Osteoblast (primary cell): ENCODE measurements around the gene TUBGCP5. TPM values are rescaled to one million over a fixed set of nuclear protein-coding genes. Genes with fewer than 3 reads are reported as not detected.

Experiments
- DNase-seq: peaks from one replicate; pipeline ENCODE4 v3.0.0; 2011; ENCODE audit warnings: low spot score, mixed read lengths; ENCODE audit not compliant: insufficient read length; ENCODE audit errors: missing footprints
- H2AFZ ChIP-seq: 2 replicates; pipeline ENCODE4 v1.6.0; 2011; ENCODE audit warnings: mild to moderate bottlenecking, low read length
- H3K27ac ChIP-seq: 2 replicates; pipeline ENCODE4 v1.5.1; 2011; ENCODE audit warnings: mild to moderate bottlenecking, low read depth, low read length, moderate library complexity
- H3K27me3 ChIP-seq: 2 replicates; pipeline ENCODE4 v1.6.0; 2012; ENCODE audit warnings: mild to moderate bottlenecking, control low read depth, inconsistent platforms, low read length, moderate library complexity; ENCODE audit not compliant: insufficient read depth
- H3K36me3 ChIP-seq: 2 replicates; pipeline ENCODE4 v1.5.1; 2011; ENCODE audit warnings: mild to moderate bottlenecking, low read length, control low read depth, moderate library complexity; ENCODE audit not compliant: insufficient read depth
- H3K4me1 ChIP-seq: 2 replicates; pipeline ENCODE4 v1.5.1; 2011; ENCODE audit warnings: mild to moderate bottlenecking, low read length, control low read depth, moderate library complexity; ENCODE audit not compliant: insufficient read depth
- H3K4me2 ChIP-seq: 2 replicates; pipeline ENCODE4 v1.6.0; 2011; ENCODE audit warnings: mild to moderate bottlenecking, low read length; ENCODE audit not compliant: insufficient read depth
- H3K4me3 ChIP-seq: fragments of 200-600 bp; sonication (generic); 3 replicates; pipeline ENCODE4 v1.5.1; 2012; ENCODE audit warnings: mild to moderate bottlenecking, low read length, inconsistent platforms; ENCODE audit not compliant: insufficient read depth
- H3K79me2 ChIP-seq: 2 replicates; pipeline ENCODE4 v1.6.0; 2012; ENCODE audit warnings: mild to moderate bottlenecking, low read length, control low read depth, inconsistent platforms; ENCODE audit not compliant: insufficient read depth
- H3K9me3 ChIP-seq: 2 replicates; pipeline ENCODE4 v1.5.1; 2011; ENCODE audit warnings: low read depth, low read length, control low read depth
- H4K20me1 ChIP-seq: 2 replicates; pipeline ENCODE4 v1.6.0; 2012; ENCODE audit warnings: mild to moderate bottlenecking, low read length, control low read depth; ENCODE audit not compliant: insufficient read depth
- total RNA-seq: library from RNA; depleted of rRNA; stranded (reverse); fragments of >200 nt; gene quantifications from 2 replicates; pipeline ENCODE4 v1.2.3, GENCODE V29; 2012
- TF ChIP-seq, protein P1 (sequence below): IDR thresholded peaks from 2 replicates; pipeline ENCODE4 v1.5.1; 2011; ENCODE audit warnings: mild to moderate bottlenecking, low read depth, low read length, moderate library complexity; ENCODE audit errors: extremely low read depth

Gene TUBGCP5
- total RNA-seq, 1 donor = 32.6 TPM

DNA sequence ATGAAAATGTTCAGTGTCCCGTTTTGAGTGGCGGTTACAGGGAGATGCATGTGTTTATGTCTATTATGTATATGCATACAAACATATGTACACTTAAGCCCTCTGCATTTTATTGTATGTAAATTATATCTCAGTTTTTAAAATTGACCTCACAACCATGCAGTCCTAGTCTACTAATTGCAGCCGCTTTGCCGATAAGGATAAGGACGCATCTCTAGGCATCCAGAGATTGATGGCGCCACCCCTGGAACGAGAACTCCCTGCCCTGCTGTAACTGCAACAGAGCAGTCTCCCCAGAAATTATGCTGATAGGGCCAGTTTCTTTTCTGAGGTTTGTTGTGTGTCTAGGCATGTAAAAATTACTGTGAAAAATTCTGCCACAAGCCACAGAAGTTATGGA lies 40.4 kb upstream of the TUBGCP5 start:
- Histone ChIP-seq H3K4me1 (no peaks in the 10 kb centered on the region), H3K4me2 (peak overlapping the region; percentile 28), H3K27me3 (no peaks in the 10 kb centered on the region), H2AFZ (no peak overlapping the region), H3K79me2 (no peaks in the 10 kb centered on the region), H3K36me3 (no peaks in the 10 kb centered on the region), H3K27ac (no peak overlapping the region), H3K4me3 (no peak overlapping the region), H3K9me3 (no peaks in the 10 kb centered on the region), H4K20me1 (no peaks in the 10 kb centered on the region)
- DNase-seq = no peak
- TF ChIP-seq, protein P1, sequence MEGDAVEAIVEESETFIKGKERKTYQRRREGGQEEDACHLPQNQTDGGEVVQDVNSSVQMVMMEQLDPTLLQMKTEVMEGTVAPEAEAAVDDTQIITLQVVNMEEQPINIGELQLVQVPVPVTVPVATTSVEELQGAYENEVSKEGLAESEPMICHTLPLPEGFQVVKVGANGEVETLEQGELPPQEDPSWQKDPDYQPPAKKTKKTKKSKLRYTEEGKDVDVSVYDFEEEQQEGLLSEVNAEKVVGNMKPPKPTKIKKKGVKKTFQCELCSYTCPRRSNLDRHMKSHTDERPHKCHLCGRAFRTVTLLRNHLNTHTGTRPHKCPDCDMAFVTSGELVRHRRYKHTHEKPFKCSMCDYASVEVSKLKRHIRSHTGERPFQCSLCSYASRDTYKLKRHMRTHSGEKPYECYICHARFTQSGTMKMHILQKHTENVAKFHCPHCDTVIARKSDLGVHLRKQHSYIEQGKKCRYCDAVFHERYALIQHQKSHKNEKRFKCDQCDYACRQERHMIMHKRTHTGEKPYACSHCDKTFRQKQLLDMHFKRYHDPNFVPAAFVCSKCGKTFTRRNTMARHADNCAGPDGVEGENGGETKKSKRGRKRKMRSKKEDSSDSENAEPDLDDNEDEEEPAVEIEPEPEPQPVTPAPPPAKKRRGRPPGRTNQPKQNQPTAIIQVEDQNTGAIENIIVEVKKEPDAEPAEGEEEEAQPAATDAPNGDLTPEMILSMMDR = no peak

DNA sequence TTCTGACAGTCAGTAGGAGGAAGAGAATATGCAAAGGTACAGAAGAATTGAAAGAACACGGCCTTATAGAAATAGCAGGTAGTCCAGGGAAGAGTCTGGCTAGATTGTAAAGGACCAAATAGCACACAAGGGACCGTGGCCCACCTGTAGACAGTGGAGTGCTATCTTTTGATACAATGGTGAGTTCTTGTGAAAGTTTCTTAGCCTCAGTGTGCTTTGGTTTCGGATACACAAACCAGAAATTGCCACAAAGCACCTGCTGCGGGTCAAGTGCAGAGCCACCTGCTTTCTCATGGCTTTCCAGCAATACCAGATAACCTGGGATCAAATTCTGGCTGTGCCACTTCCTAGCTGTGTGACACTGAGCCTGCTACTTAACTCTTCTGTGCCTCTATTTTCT lies 36.6 kb upstream of the TUBGCP5 start:
- no peaks in the 10 kb centered on the region for H3K9me3 ChIP-seq
- TF ChIP-seq, protein P1 = no peak
- DNase-seq = no peak
- H3K4me2 ChIP-seq = no peak overlapping the region
- no peak overlapping the region for H3K4me3 ChIP-seq
- H4K20me1 ChIP-seq = no peaks in the 10 kb centered on the region
- no peak overlapping the region for H2AFZ ChIP-seq
- peaks cover 10% of the 10 kb centered on the region for H3K4me1 ChIP-seq
- H3K27ac ChIP-seq = no peak overlapping the region
- H3K79me2 ChIP-seq = no peaks in the 10 kb centered on the region
- H3K36me3 ChIP-seq = no peaks in the 10 kb centered on the region
- H3K27me3 ChIP-seq = peaks cover 4% of the 10 kb centered on the region

DNA sequence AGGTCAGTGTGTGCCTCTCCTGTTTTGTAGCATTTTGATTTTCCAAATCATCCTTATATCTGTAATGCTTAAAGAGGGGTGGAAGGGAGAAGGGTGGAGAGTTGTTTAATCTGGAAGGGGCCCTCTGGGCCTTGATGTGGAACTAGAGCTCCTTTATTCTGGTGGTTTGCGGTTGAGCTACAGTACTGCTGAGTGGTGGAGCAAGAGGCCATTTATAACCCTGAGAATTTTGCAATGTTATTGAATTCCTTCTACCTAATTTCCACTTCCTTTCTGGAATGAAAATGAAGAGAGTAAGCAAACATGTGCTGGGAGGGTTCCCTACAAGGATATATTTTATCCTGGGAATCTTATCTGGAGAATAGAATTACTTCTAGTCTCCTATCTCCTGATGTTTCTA lies 35.3 kb upstream of the TUBGCP5 start:
- H3K27ac ChIP-seq = no peak overlapping the region
- no peaks in the 10 kb centered on the region for H3K9me3 ChIP-seq
- H3K27me3 ChIP-seq = peaks cover 4% of the 10 kb centered on the region
- H3K4me3 ChIP-seq = no peak overlapping the region
- H3K36me3 ChIP-seq = no peaks in the 10 kb centered on the region
- TF ChIP-seq, protein P1 = no peak
- no peak overlapping the region for H2AFZ ChIP-seq
- H3K4me2 ChIP-seq = no peak overlapping the region
- DNase-seq = no peak
- H4K20me1 ChIP-seq = no peaks in the 10 kb centered on the region
- no peaks in the 10 kb centered on the region for H3K79me2 ChIP-seq
- peaks cover 10% of the 10 kb centered on the region for H3K4me1 ChIP-seq

DNA sequence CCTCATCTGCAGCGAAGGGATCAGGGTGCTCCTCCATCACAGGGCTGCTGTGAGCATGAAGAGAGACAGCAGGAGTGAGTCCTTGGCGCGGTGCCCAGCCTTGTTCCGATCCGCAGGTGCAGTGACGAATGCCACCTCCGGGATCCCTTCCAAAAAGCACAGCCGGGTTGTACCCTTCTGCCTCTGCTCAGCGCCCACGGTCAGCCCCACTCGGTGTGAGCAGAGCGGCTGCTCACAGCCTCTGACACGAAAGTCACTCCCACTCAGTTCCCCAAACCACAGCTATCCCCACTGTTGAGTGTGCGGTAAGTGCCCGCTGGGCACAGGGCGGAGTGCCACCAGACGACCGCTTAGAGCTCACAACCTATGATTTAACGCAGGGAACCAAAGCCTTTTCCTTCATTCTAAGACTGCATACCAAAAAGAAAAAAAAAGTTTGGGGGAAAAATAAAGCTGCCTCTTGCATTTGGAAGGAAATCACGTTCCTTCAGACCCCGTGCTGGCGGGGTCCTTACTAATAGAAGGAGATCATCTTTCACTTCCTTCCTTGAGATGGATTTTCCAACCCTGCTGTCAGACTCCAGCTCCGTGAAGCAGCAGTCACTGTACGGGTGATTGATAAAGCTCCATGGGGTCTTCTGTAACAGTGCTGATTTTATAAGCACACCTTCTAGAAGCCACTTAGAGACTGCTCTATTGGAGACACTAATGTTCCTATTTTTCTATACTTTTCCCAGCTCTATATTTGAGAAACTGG lies 34.7 kb upstream of the TUBGCP5 start:
- no peaks in the 10 kb centered on the region for H3K36me3 ChIP-seq
- H3K4me2 ChIP-seq = peak overlapping the region; percentile 51
- no peaks in the 10 kb centered on the region for H3K9me3 ChIP-seq
- no peak for DNase-seq
- no peak overlapping the region for H2AFZ ChIP-seq
- TF ChIP-seq, protein P1 = no peak
- H3K4me1 ChIP-seq = peaks cover 10% of the 10 kb centered on the region
- no peak overlapping the region for H3K4me3 ChIP-seq
- no peaks in the 10 kb centered on the region for H4K20me1 ChIP-seq
- H3K27me3 ChIP-seq = peaks cover 4% of the 10 kb centered on the region
- no peaks in the 10 kb centered on the region for H3K79me2 ChIP-seq
- no peak overlapping the region for H3K27ac ChIP-seq
